Loucy (cell line): ENCODE results near the gene MSL2.
"Not testable (repeated sequence)": the region's sequence is repeated elsewhere in the genome, so short reads cannot be mapped to it uniquely, and the experiment has no call there.

Experiments used
- EZH2phosphoT487 ChIP-seq: fragments of 200-600 bp; IDR thresholded peaks from 2 replicates; pipeline ENCODE4 v1.6.1; 2018; ENCODE audit warnings: antibody characterized with exemption, mild to moderate bottlenecking, moderate library complexity, borderline replicate concordance
- TF ChIP-seq, protein P1 (sequence below): fragments of 200-600 bp; sonication (generic); conservative IDR thresholded peaks from 2 replicates; pipeline ENCODE4 v1.5.1; 2014; ENCODE audit warnings: mild to moderate bottlenecking, antibody characterized with exemption, low read length

DNA sequence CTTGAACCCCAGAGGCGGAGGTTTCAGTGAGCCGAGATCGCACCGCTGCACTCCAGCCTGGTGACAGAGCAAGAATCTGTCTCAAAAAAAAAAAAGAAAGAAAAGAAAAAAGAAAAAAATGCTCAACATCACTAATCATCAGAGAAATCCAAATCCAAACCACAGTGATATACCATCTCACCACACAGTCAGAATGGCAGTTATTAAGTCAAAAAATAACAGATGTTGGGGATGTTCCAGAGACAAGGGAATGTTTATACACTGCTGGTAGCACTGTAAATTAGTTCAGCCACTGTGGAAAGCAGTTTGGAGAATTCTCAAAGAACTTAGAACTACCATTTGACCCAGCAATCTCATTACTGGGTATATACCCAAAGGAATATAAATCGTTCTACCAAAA, 3.1 kb upstream of the MSL2 start:
- TF ChIP-seq, protein P1, sequence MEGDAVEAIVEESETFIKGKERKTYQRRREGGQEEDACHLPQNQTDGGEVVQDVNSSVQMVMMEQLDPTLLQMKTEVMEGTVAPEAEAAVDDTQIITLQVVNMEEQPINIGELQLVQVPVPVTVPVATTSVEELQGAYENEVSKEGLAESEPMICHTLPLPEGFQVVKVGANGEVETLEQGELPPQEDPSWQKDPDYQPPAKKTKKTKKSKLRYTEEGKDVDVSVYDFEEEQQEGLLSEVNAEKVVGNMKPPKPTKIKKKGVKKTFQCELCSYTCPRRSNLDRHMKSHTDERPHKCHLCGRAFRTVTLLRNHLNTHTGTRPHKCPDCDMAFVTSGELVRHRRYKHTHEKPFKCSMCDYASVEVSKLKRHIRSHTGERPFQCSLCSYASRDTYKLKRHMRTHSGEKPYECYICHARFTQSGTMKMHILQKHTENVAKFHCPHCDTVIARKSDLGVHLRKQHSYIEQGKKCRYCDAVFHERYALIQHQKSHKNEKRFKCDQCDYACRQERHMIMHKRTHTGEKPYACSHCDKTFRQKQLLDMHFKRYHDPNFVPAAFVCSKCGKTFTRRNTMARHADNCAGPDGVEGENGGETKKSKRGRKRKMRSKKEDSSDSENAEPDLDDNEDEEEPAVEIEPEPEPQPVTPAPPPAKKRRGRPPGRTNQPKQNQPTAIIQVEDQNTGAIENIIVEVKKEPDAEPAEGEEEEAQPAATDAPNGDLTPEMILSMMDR, result not testable (repeated sequence)
- TF ChIP-seq EZH2phosphoT487, result not testable (repeated sequence)
